ENCODE measurements around the gene USPL1. TPM values are rescaled to one million over a fixed set of nuclear protein-coding genes. Genes with fewer than 3 reads are reported as not detected.

The USPL1 gene
- total RNA-seq, 1 donor from 2014 or later: 19.7 TPM

- no peak for DNase-seq (ENCODE audit: extremely low spot score, unreplicated experiment)
- H3K9me3 Mint-ChIP-seq: no peaks in the 10 kb centered on the region
- TF ChIP-seq, protein P1, sequence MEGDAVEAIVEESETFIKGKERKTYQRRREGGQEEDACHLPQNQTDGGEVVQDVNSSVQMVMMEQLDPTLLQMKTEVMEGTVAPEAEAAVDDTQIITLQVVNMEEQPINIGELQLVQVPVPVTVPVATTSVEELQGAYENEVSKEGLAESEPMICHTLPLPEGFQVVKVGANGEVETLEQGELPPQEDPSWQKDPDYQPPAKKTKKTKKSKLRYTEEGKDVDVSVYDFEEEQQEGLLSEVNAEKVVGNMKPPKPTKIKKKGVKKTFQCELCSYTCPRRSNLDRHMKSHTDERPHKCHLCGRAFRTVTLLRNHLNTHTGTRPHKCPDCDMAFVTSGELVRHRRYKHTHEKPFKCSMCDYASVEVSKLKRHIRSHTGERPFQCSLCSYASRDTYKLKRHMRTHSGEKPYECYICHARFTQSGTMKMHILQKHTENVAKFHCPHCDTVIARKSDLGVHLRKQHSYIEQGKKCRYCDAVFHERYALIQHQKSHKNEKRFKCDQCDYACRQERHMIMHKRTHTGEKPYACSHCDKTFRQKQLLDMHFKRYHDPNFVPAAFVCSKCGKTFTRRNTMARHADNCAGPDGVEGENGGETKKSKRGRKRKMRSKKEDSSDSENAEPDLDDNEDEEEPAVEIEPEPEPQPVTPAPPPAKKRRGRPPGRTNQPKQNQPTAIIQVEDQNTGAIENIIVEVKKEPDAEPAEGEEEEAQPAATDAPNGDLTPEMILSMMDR (conservative IDR thresholded peaks at IDR 0.05): no peak
- peaks cover 12% of the 10 kb centered on the region for H3K4me1 Mint-ChIP-seq (ENCODE audit: unreplicated experiment)
- H3K27me3 Mint-ChIP-seq: no peaks in the 10 kb centered on the region
- H3K4me3 Mint-ChIP-seq: no peak overlapping the region
- H3K27ac Mint-ChIP-seq: no peak overlapping the region
- peaks cover 4% of the 10 kb centered on the region for H3K36me3 Mint-ChIP-seq
Measured at GRCh38 chr13:30615866-30616541, 1.7 kb upstream of the USPL1 start.

GRCh38 chr13:30616927-30617314, 799 bp upstream of the USPL1 start:
- DNase-seq (ENCODE audit: extremely low spot score, unreplicated experiment): no peak
- TF ChIP-seq, protein P1 (conservative IDR thresholded peaks at IDR 0.05): no peak
- Mint-ChIP-seq H3K27me3 (no peaks in the 10 kb centered on the region), H3K4me1 (ENCODE audit: unreplicated experiment) (peaks cover 15% of the 10 kb centered on the region), H3K4me3 (no peak overlapping the region), H3K36me3 (peaks cover 4% of the 10 kb centered on the region), H3K27ac (no peak overlapping the region), H3K9me3 (no peaks in the 10 kb centered on the region)

DNA sequence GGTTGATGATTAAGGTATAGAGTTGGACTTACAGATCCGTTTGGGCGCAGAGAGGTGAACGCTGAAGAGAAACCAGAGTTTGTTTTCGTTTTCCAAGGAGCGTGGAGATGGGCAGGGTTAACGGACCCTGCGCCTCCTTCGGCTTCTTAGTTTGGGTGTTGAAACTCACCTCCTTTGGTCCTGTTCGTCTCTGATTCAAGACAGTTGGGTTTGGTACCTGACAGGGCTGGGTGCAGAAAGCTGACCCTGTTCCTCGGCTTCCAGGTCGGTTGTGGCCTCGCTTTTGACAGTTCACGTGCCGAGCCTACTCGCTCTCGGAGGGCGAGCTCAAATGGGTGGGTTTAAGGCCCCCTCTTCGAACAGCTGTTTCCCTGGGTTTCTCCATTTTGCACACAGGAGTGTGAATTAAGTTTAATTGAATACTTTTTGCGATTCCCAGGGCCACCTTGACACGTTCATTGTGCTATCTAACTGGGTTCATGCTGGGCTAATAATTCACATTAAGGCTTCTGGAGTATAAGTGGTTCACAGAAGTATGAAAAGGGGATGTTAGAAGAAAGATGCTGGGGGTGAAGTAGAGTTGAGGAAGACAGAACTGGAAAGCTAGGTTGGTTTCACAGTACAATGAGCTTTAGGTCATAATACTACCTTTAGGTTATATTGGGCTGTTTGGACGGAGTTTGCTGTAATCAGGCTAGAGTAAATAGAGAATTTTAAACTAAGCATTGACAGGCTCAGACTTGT, 638 bp downstream of the USPL1 start:
- Mint-ChIP-seq H3K27me3 (no peaks in the 10 kb centered on the region), H3K4me1 (ENCODE audit: unreplicated experiment) (peaks cover 15% of the 10 kb centered on the region), H3K9me3 (no peaks in the 10 kb centered on the region), H3K36me3 (peaks cover 9% of the 10 kb centered on the region), H3K4me3 (no peak overlapping the region), H3K27ac (no peak overlapping the region)
- TF ChIP-seq, protein P1 (conservative IDR thresholded peaks at IDR 0.05): no peak
- no peak for DNase-seq (ENCODE audit: extremely low spot score, unreplicated experiment)

DNA sequence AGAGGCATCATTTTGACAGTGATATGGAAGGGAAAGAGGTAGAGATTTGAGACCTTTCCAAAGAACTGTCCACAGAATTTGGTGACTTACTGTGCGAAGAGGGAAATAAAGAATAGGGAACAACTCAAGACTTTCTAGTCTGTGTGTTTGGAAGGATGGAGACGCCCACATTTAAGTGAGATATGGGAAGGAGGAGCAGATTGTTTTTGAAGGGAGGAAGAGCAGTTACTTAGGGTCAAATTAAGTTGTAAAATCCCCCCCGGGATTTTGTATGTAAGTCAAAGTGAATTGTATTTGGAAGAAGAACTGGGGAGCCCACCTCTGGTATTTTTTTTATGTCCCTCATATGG, 1.2 kb downstream of the USPL1 start:
- Mint-ChIP-seq H3K9me3 (no peaks in the 10 kb centered on the region), H3K36me3 (peaks cover 7% of the 10 kb centered on the region), H3K4me1 (ENCODE audit: unreplicated experiment) (peaks cover 15% of the 10 kb centered on the region), H3K4me3 (no peak overlapping the region), H3K27ac (no peak overlapping the region), H3K27me3 (no peaks in the 10 kb centered on the region)
- TF ChIP-seq, protein P1 (conservative IDR thresholded peaks at IDR 0.05): no peak
- DNase-seq (ENCODE audit: extremely low spot score, unreplicated experiment): no peak

DNA sequence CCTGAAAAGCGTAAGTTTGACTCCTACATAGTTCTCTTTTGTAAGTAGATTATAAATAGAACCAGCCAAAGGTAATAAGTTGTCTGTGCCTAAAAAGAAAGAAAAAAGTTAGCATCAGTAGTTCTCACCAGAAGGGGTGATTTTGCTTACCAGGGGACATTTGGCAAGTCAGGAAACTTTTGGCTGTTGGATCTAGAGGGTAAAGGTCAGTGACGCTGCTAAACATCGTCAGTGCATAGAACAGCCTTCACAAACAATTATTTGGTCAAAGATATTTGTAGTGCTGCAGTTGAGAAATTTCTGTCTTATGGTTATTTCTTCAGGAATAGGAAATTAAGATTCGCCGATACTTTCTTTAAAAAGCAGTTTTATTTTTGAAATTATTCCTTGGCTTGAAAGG, 2.0 kb downstream of the USPL1 start:
- H3K27ac Mint-ChIP-seq: no peak overlapping the region
- peaks cover 15% of the 10 kb centered on the region for H3K4me1 Mint-ChIP-seq (ENCODE audit: unreplicated experiment)
- H3K4me3 Mint-ChIP-seq: no peak overlapping the region
- H3K9me3 Mint-ChIP-seq: no peaks in the 10 kb centered on the region
- no peak for DNase-seq (ENCODE audit: extremely low spot score, unreplicated experiment)
- peaks cover 10% of the 10 kb centered on the region for H3K36me3 Mint-ChIP-seq
- TF ChIP-seq, protein P1 (conservative IDR thresholded peaks at IDR 0.05): no peak
- no peaks in the 10 kb centered on the region for H3K27me3 Mint-ChIP-seq

All from type B pancreatic cell (in vitro differentiated cells).